Globus pallidus (tissue), 1 donor: ENCODE results near the gene SIAH3.
"Not testable (repeated sequence)": the region's sequence is repeated elsewhere in the genome, so short reads cannot be mapped to it uniquely, and the experiment has no call there.

ENCODE experiments used
- DNase-seq: peaks from one replicate; pipeline ENCODE4 v3.0.0-alpha.2; 2015; ENCODE audit warnings: low spot score

The SIAH3 gene

DNA sequence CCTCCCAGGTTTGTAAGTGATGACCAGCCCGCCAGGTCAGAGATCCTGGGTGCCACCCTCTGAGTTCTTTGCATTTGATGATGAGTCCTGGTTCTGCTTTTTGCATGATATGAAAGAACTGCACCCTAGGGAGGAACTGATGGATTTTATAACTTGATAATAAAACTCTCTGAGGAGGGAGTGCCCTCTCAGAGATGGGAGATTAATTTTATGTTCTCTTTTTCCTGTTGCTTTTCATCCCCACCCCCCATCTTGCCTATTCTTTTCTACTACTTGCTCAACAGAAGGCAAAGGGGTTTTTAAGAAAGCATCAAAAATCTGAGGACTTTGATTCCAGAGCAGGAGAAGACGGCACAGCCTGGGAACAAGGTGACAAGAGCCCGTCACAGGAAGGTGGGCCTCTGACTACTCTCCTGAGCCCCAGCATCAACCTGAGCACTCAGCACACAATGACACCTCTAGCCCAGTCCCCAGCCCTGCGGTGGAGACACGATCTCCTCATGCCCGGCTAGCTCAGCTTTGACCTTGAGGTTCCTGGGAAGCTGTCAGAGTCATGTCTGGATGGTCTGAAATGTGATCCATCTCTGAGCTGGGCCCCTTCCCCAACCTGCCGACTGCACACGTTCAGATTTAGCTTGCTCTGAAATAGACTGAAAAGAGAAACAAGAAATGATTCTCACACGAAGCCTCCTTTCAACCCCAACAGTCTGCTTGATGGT lies 69.1 kb downstream of the SIAH3 start:
- no peak for DNase-seq

DNA sequence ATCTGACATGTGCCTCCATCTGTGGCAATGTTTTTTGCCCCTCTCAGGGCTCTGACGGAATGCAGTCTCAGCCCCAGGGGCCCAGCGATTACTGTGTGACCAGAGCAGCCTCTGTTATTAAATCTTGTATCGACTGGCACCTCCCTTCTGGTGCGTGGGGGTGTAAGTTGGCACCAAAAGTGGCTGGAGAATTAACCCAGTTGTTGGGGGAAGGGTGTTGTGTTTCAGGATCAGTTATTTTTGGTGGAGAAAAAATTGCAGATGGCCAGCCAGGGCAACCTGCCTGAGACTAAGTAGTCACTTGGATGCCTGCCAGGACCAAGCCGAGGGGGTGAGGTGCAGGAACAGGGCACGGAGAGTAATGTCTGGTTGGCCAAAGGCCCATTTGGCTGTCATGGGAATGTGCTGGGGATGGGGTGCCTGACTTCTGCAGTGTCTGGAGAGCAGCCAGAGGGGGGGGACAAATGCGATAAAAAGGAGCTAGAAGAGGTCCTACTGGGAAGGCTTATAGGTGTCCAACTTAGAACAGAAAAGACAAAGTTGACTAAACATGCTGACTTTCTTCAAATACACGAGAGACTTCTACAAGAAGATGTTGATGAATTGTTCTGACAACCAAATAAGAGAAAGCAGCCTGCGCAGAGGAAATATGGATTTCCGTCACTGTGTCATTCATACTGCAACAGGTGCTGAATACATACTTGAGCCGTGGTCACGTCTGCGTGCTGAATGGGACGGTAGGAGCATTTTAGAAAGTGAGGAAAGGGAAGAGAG lies 69.8 kb downstream of the SIAH3 start:
- no peak for DNase-seq

DNA sequence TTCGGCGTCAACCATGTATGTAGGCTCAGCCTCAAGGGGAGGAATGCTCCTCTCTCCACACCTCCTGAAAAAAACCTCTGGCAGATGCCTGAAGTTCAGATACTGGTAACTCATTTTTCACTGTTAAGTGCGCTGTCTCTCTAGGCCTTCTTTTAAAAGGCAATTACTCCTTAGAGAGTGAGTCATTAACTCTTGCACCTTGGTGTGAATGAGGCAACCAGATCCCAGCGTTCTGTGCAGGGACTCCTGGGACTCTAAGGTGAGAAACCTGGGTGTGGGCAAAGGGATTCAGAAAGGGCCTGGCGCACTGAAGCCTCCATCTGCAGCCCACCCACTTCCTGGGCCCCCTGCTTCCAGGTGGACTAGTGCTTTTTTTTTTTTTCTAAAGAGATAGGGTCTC lies 71.7 kb downstream of the SIAH3 start:
- no peak for DNase-seq

DNA sequence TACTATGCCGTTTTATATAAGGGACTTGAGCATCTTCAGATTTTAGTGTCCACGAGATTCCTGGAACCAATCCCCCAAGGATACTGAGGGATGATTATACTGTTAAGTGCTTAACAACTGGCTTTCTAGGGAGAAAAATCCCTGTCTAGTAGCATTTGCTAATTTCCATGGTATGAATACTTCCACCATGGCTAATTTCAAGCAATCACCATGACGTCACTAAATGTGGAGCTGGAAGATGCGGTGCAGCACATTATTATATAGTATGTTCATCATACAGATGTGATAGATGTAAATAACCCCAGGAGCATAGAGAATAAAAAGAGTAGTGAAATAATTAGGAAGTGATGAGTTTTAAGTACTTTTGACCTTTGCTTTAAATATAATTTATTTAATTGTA lies 72.7 kb downstream of the SIAH3 start:
- no peak for DNase-seq

DNA sequence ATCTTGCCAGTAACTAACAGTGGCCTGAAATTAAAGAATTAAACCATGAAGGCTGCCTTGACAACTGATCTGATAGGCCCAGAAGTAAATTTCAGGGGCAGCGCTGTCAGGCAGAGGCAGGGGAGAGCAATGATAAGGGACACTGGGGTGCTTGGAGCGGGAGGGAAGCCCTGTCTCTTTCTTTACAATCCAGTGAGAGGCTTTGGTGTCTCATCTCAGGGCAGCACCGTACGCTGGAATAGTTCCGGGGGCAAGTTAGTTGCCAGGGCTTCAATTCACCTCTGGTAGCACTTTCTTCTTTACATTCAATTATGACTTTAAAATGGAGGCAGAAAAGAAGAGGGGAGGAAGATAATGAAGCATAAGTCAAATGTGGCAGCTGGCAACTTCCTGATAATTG lies 74.8 kb downstream of the SIAH3 start:
- no peak for DNase-seq

DNA sequence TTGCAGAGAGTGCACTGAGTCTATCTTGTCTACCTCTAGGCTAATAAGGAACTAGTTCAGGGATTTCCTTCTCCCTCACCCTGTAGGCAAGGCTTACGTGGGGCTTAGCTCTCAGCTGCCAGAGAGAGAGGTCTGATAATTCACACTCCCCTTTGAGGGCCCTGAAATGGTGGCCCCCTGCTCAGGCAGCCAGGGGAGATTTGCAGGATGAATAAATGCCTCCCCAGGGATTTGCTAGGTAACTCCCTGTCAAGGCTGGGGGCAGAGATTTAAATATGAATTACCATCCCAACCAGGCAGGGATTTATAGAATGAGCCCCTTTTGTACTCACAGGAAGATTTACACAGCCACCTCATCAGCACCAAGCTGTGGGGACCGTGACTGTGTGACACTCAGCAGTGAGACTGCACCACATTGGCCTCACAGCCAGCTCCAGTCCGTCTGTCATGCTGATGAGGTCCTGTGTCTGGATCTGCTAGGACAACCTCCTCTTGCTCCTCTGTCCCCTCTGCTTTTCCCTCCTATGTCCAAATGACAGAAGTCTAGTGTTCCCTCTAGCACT lies 76.1 kb downstream of the SIAH3 start:
- no peak for DNase-seq

DNA sequence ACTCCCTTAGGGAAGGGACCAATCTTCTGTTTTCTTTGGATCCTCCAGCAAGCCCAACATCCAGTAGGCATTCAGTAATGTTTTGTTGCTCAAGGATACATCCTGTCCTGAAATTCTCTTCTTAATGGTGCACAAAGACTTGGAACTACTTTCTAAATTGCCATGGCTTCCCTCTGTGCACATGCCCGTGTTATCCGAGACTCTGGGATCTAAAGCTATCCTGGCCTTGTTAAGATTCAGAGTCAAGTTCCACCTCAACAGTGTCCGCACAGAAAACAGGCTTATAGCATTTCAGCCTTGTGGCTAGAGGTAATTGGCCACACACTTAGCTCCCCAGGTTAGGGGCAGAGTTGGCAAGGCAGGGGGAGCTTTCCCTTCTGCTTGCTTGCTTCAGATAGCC lies 77.6 kb downstream of the SIAH3 start:
- no peak for DNase-seq

DNA sequence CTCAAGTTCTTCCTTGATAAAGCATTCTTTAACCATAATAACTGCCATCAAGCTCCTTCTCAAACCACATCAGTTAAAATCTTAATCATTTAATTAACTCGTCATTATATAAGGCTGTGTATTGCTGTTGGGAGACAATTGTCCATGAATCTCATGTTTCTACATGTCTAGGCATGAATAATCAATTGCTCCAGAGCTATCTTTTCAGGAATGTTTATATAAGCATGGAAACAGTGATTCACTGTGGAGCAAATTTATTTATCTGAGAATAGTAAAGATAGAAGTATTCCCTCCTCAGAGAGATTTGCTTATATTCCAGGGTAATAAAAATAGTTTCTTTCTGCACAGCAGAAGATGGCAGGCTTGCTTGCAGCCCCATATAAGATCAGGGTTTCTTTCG lies 78.3 kb downstream of the SIAH3 start:
- no peak for DNase-seq

DNA sequence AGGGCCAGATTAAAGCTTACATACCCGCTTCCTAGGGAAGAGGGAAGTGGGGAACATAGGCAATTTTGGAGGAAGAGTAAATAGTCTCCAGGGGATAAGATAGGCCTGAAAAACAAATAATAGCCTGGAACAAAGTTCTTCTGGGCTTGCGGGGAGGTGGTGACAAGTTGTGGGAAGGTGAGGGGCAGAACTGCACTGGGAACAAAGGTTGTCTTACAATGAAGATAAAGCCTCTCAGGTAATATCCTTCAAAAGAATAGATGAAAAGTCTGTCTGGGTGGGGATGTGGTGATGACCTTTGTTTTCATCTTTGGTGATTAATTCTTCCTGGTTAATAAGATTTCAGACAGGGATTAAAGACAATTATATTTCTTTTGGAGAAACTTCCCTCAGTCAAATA lies 80.7 kb downstream of the SIAH3 start:
- no peak for DNase-seq

DNA sequence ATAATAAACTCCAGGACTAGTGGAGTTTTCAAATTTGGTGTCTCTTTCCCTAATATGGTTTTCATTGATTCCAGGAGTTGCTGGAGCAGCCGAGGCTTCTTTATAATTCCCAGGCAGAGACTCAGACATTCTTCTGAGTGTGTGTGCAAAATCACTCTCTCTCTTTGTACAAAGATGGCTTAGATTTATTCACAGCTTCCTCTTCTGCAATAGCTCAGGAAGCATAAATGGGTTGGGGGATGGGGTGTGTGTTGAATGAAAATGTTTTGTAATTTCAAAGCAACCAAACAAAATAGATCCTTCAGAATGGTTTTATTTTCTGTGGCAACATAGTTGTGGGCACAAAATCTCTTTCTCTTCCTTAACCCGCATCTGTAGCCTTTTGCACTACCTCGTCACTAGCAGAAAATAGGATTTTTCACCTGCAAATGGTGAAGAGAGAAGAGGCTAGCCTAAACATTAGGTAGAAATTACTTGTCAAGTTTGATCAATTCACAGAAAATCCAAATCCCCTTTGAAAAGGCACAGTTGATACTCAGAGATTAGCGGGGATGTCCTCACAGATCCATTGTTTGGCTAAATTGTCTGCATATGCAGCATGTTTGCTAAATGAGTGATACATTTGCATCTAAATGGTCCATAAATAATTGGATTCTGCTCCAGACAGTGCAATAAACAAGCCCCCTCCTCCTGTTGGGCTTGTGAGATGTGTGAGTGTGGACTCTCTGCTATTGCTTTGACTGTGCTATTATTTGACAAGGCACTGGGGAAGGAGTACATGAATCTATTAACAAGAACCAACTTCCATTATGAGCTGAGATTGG lies 82.7 kb downstream of the SIAH3 start:
- no peak for DNase-seq

DNA sequence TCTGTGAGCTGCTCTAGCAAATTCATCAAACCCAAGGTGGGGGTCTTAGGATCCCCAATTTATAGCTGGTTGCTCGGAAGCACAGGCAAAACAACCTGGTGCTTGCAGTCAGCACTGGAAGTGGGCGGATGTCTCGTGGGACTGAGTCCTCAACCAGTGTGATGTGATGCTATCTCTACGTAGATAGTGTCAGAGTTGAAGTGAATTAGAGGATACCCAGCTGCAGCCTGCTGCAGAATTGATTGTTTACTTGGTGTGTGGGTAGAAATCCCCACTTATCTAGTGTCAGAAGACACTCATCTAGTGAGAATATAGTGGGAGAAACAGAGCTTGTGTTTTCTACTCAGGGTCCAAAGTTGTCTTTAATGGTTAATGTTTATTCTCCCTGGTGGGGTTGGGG lies 86.1 kb downstream of the SIAH3 start:
- no peak for DNase-seq

DNA sequence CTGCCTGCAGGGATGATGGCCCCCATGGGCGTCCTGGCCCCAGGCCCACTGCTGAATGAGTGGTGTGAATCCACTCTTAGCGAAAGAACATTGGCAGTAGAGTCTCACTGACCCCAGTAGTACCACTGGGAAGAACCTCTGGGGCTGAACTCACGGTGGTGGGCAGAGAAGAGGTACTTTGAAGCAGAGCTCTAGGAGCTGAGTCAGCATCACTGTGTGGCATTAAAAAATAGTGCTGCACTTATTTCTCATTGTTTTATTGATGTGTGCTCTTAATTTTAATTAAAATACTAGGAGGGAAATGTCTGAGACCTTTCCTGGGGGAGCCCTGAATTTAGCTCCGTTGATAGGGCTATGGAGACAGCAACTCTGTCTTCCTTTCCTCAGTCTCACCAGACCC lies 88.1 kb downstream of the SIAH3 start:
- DNase-seq = no peak

DNA sequence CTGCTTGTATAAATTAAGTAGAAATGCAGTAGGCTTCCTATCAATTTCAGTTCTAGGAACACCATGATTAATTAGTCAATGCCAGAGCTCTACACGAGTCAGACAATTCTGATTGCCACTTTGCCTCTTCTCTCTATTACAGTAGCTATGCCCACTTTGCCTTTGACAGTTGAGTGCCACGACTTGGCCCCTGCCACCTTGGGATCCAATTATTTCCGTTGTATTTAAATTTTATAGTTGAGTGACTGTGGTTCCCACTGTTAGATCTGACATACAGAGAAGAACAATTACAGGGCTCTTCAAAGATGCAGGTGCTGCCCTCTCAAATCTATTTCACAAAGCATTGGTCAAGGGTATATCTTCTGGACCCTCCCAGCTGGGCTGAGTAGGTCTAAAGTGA lies 94.0 kb downstream of the SIAH3 start:
- DNase-seq = not testable (repeated sequence)

DNA sequence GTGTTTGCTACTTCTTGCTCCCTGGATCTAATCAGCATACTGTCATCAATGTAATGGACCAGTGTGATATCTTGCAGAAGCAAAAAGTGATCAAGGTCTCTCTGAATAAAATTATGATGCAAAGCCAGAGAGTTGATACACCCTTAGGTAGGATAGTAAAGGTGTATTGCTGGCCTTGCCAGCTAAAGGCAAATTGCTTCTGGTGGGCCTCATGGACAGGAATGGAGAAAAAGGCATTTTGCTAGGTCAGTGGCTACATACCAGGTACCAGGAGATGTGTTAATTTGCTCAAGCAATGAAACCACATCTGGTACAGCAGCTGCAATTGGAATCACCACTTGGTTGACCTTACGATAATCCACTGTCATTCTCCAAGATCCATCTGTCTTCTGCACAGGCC lies 95.1 kb downstream of the SIAH3 start:
- DNase-seq = not testable (repeated sequence)

DNA sequence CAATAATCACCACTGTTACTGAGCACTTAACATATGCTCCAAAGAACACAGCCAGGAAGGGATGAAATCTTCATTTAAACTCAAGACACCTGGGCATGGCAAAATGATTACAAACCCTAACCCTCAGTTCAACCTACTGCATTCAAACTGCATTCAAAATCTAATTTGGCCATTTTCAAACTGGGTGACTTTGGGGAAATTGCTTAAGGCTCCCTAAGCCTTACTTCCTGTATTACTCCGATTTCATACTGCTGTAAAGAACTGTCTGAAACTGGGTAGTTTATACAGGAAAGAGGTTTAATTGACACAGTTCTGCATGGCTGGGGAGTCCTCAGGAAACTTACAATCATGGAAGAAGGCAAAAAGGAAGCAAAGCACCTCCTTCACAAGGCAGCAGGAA lies 99.0 kb downstream of the SIAH3 start:
- no peak for DNase-seq

DNA sequence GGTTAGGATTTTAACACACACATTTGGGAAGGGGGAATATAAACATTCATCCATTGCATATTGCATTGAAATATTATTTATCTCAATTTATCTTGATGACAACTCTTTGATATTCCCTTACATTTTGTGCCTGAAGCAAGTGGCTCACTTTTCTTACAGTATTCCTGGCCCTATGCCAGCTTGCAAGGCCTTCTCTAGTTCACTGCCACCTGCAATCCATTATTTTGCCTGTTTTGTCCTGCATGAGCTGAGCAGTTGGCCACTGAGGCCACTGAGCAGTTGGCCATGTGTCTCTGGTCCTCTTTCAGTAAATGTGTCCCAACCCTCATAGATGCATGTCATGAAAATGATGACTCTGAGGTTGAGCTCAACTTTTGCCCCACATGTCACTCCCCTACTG lies 99.7 kb downstream of the SIAH3 start:
- no peak for DNase-seq

DNA sequence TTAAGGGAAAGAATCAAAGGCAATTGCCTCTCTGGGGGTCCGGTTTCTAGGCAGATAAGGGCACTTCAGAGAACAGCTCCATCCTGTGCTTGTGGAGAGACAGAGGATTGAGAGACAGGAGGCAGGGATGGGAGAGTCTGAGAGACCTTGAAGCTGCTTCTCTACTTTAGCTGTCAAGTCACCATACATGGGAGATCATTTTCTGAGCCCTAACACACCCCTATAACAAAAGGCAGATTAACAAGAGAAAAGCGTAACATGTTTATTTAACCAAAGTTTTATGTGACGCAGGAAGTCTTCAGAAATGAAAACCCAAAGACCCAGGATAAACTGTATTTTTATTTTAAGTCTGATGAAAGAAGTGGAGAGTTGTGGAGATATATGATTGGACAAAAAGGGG lies 101.0 kb downstream of the SIAH3 start:
- DNase-seq = no peak

DNA sequence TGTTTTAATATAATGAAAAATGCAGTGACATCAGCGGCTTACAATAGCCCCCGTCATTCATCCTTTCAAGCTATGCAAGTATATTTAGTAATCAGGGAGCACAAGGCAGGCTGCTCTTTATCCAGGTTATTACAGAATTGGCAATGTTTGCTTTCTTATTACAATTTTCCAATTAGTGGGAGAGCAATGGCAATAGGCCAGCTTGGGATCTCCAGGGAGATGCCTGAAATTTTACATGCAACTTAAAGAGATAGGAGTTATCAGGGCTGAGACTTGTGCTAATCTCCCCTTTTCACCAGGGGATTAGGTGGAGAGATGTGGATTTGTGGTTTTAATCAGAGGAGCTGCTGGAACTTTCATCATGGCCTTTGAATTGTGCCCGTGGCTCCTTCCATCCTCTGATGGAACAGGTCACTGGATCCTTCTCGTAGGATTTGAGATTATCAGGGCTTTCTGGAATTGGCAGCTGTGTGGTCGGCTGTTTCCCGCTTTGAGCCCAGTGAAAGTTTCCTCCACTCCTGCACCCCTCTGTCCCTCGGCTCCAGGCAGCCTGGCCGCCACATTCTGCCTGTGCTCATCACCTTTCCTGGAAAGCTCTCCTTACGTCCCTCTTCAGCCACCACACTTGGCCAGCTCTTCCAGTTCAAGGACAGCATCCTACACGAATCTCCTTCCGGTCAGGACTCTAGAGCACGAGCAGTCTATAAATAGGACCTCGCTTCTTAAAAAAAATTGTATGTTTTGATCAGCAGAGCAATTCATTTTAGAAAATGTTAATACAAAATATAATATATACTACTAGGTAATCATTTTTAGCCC lies 102.4 kb downstream of the SIAH3 start:
- DNase-seq = no peak

DNA sequence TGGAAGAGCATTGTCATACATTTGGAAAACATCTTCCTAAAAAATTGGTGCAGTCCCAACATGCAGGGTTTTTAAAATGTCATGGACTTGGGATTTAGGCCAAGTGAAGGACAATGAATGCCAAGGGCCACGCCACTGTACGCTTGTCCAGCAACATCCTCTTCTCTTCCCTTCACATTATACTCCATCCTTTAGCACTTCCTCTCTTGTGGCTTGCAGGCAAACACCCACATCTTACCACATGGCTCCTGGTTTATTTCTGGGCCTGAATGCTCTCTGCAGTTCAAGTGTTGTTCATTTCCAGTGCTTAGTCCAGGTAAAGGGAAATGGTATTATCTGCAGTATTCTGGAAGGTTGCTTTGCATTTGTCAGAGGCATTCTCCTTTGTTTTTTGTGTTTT lies 104.5 kb downstream of the SIAH3 start:
- no peak for DNase-seq

DNA sequence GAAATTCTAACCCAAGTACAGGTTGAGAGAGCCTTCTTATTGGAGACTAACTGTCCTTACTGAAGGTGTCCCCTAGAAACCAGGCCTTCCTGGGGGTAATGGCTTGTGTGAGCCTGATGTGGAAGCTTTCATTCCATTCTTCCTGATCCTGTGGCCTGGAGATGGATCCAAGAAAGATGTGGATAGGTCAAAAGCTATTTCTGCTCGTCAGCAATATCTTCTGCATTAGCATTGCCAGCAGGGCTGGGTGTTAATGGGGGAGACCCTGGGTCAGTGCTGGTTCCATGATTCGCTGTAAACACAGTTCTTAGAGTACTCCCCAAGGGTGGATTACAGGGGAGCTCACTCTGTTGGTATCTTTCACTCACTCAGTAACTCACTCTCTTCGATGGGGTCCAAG lies 106.6 kb downstream of the SIAH3 start:
- DNase-seq = no peak

DNA sequence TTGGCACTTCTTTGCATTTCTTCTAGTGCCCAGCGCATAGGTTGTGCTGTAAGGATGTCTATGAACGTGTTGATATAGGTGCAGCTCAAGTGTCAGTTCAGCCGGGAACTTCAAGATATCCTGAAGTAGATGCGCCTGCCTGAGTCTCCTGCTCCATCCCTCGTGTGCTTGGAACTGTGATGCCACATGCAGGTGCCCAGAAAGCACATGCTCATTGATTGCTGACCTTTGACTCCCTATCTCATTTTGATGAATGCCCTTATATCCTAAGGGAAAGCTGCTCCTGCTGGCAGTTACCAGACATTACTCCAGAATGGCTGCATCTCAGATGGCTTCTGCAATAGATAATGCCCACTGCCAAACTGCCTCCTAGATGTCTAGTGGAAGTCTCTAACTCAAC lies 108.6 kb downstream of the SIAH3 start:
- DNase-seq = no peak

DNA sequence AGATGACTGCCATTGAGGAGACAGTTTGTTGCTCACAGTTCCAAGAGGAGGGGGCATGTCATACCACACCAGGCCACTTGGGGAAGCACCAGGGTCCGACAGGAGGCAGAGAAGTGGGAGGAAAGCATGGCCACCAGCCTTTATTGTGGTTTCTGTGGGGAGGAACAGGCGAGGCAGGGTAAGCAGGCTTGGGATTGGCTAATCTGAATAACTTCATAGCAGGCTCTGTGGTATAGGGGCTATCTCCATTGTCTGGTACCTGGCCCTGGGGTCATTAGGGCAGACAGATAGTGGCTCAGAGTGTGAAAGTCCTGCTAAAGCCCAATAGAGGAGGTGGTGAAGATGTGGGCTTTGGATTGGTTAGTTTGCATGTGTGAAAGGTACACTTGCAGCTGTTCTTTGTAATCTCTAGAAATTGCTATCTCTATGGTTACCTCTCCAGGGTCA lies 114.0 kb downstream of the SIAH3 start:
- no peak for DNase-seq
